HL-60/S4 treated with phorbol 12-myristate 13-acetate at 8.2 ng/mL for 4 days and 3 days (cell line): ENCODE data around the gene ERP44.
"Not testable (repeated sequence)": the region's sequence is repeated elsewhere in the genome, so short reads cannot be mapped to it uniquely, and the experiment has no call there.

Source experiments
- in situ Hi-C: fragments of 300-500 bp; cut with MboI; formaldehyde crosslinking; loops from 2 replicates; pipeline ENCODE4 v1.15.0; 2022; ENCODE audit warnings: low sequenced_read_pairs

The ERP44 gene

DNA sequence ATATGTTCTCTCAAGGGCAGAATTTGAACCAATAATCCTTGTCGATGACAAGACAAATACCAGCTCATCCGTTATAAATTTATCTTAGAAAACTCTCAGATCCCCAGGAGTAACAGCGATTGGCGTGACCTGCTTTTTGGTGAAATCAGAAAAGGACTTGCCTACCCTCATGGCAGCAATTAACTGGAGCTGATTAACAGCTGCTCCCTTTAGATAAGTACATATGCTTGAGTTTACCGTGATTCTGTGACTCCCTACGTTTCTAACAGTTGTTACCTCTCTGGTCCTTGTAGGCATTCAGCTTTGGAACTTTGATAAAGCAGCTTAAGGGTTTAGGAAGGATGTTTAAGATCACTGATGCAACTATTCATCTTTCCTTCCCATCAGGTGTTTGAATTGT is 2.8 kb upstream of the ERP44 start:
- in situ Hi-C loops: no loop called here

DNA sequence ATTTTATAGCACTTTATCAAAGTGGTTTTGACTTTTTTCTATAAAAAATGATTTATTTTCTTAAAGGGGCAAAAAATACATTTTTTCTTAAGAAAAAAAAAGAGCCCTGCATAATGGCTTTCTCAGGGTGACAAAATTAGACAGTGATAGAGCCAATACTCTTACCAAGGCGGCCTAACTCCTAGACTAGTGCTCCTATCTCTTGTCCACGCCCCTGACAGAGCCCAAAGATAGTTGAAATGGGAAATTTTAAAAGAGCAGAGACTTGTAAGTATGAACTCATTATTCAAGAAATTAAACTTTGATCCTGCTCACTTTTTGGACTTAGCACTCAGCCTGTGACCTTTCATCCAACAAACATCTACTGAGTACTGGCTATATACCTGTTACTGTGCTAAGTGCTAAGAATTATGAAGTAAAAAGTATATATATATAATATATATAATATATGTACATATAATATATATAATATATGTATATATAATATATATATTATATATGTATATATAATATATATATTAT is 1.4 kb upstream of the ERP44 start:
- in situ Hi-C loops: no loop called here

DNA sequence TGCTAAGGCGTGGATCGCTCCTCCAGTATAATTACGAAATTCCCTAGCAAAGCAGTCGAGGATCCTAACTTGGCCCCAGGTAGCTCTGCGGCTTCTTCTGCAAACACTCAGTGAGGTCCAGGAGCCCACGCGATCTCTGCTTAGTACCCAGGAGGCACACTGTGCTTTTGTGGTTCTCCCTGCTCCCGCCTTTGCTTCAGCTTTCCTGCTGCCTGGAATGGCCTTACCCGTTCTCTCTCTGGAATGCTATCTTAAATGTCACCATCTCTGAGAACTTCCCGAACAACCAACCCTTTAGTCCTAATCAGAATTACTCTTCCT is 882 bp upstream of the ERP44 start:
- in situ Hi-C loops: no loop called here

DNA sequence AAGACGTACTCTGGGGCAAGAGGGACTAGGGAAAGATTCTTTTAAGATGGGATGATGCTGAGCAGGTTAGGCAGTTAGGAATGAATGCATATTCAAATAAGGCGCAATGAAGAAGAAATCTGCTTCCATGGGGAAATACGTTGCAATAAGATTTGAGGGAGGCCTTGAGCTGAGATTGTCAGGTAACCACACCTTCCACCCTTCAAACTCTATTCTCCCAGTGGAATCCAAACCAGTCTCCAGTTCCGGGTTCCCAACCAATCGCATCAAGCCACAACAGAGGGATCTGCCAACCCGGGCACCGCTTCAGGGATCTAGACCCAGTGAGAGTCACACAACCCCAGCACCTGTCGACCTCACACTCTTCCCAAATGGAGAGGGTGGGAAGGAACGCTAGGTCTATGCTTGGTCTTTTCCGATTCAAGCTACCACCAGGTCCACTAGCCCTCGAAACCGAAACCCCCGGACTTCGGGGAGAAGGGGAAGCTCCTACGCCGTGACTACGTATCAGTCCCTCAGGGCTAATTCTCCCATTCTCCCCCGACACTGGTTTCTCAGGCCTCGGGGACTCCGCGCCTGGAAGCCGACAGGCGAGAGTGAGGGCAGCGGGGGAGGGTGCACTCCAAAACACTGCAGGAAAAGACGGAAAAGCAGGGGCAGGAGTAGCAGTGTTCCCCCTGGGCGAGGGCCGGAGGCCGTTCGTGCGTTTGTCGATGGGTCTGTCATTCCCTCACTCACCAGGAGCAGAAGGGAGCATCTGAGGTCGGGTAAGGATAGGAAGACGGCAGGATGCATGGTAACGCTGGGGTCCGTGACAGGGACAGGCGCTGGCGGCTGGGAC is 534 bp downstream of the ERP44 start:
- in situ Hi-C loops: no loop called here

DNA sequence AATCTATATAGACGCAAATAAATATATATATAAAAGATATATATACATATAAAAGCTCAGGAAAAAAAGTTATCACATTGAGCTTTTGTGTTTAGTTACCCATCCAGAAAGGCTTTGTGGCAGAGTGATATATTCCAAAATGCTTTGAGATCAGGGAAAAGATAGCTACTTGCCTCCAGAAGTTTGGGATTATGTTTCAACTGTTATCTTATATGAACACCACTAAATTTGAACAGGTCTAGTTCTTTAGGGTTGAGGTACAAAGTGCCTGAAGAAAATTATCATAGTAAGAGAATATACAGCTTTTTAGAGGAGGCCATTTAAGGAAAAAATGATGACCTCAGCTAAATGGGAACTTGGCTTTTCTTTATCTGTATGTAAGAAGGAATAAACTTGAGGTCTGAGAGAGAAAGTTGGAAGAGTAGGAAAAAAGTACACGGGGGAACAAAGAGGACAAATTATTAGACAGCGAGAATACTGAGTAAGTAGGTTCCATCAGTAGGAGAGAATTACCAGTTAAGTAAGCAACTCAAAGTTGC is 2.4 kb downstream of the ERP44 start:
- in situ Hi-C loops: no loop called here

DNA sequence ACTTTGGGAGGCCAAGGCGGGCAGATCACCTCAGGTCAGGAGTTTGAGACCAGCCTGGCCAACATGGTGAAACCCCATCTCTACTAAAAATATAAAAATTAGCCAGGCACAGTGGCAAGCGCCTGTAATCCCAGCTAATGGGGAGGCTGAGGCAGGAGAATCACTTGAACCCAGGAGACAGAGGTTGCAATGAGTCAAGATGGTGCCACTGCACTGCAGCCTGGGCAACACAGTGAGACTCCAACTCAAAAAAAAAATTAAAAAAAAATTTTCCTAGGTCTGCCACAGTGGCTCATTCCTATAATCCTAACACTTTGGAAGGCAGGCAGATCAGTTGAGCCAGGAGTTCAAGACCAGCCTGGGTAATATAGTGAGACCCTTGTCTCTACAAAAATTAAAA is 4.4 kb downstream of the ERP44 start:
- in situ Hi-C loops: not testable (repeated sequence)

DNA sequence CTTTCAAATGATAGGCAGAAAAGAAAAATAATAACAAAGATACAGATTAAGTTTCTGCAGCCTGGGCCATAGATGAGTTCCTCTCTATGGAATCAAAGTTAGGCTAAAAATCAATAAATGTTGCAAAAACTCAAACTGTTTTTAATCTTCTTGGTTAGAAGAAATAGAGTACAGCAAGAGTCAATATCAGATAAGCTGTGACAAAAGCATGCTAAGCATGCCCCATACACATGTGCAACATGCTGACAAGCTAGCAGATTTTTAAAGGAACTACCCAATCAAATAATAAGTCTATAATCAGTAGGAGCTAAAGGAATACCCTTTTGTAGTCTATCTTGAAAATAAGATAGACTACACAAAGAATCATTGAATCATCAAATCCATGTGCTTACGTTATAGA is 6.7 kb downstream of the ERP44 start:
- in situ Hi-C loops: no loop called here

DNA sequence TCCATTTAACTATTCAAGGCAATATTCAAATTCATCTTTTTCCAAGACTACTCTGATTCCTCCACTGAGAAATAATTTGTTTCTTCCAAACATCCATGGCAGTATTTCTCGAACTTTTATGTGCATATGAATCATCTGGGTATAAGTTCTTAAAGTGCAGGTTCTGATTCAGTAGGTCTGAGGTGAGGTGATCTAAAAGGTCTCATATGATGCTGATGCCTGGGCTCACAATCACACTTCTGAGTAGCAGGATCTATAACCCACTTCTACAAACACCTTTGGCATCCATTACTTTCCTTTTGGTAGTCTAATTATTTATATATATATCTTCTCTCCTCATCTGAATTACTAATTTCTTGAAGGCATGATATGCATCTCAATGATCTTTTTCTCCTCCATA is 7.2 kb downstream of the ERP44 start:
- in situ Hi-C loops: no loop called here

DNA sequence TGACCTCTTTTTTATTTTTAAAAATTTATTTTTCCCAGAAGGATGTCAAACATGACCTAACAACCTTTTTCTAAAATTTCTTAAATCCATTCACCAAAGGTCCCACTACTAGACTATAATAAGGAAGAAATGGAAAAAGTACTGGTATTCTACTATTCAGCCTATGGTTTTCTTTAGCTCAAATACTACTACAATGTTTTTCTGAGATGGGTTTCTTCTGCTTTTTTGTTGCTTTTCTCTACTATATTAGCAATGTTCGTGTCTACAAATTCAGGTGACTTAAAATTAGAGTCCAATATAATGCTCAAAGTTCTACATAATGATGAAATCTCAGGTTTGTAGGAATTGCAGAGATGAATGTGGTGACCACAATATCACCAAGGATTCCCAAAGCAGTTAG is 7.9 kb downstream of the ERP44 start:
- in situ Hi-C loops: no loop called here

DNA sequence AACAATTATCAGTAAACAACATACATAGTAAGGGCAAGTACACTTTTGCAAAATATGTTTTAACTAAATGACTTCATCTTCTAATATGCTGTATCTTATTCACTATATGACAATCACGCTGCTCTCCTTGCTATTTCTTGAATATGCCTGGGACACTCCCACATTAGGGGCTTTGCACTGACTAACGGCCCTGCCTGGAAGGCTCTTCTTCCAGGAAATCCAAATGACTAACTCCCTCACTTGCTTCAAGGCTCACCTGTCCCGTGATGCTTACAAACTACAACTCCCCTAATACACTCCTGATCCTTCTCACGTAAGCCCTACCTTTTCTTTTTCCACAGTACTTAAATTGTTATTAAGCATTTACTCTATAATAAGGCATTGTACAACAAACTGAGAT is 10.6 kb downstream of the ERP44 start:
- in situ Hi-C loops: no loop called here

DNA sequence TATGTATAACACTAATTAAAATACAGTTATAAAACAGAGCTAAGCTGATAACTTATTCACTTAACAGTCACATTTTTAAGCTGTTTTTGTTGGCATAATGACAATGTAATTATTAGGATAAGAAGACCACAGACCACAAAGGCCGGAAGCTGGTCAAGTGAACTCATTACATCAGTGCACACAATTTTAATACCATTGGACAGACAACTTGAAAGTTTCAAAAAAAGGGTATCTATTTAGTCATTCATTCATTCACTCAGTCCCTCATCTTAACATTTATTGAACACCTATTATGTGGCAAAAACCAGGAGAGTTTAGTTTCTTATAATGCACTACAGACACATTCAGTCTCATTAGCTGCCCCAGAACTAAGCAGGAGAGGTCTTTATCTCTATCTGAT is 11.6 kb downstream of the ERP44 start:
- in situ Hi-C loops: no loop called here

DNA sequence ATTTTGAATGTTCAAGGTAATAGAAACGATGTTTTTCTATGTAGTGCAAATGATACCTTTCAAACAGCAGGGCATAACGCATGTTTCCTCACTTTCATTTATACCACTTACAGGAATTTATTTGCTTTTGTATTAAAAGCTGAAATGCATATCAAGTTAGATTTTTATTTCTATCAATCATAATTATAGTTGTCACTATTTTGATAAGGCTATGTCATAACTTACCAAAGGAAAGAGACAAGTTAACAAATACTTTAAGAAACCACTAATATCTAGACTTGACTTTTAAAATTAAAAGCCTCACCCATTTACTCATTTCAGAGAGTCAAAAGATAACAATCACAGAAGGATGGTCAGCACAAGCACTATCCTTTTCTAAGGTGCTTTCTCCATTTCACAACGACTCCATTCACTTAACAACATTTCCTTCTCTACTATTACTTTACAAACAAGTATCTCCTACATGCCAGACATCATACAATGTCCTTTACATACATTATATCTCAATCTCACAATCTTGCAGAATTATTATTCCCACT is 12.6 kb downstream of the ERP44 start:
- in situ Hi-C loops: no loop called here

DNA sequence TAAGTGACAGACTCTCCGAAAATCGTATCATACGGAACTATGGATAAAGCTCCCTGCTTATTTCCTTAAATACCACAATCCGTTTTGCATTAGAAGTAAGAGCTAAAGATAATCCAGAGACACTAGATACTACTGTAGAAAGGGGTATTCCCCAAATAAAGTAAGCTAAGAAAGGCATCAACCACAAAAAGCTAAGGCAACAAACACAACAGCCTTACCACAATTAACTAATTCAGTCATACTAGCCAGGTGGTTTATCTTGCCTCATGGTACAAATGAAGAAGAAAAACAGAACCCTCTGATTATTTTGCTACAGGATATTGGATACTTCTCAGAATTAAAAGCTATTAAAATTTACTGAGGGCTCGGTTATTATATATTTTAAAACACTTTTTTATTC is 14.1 kb downstream of the ERP44 start:
- in situ Hi-C loops: no loop called here

DNA sequence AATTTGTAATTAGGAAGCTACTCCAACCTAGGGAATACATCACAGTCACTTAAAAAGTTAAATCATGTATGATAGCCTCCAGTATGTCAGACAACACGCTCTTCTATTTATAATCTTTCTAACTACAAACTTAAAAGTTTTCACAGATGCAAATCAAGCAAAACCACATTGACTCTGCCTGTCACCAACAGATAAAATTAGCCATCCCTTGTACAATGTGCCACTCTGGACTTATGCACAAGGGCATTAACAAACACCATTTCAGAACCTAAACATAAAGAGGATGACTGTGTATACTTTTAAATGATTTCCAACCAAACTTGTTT is 14.7 kb downstream of the ERP44 start:
- in situ Hi-C loops: no loop called here

DNA sequence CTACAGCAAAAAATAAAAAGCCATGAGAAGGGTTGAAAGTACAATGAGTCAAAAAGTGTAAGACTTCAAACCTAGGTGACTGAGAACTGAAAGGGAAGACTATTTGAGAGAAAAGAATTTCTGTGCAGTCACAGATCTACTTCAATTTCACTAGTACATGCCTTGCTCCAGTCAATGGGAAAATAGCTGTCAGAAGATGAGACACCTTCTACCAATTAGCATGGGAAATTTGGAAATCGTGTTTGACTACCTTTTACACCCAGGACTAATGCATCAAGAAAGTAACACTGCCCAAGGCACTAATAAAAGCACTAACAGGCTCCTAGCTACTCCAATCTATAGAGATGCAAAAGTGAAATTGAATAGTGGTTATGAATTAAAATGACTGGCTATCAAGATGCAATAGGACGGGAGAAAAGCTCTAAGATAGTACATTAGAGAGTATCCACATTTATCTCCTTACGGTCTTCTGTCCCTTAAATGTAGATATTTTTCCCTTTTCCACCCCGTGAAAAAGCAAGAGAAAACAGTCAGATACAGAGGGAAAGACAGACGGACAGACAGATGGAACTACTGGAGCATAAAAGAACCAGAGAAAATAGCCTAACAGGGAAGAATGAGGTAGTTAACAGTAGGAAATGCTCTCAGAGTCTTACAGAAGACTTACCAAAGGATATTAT is 15.2 kb downstream of the ERP44 start:
- in situ Hi-C loops: no loop called here

DNA sequence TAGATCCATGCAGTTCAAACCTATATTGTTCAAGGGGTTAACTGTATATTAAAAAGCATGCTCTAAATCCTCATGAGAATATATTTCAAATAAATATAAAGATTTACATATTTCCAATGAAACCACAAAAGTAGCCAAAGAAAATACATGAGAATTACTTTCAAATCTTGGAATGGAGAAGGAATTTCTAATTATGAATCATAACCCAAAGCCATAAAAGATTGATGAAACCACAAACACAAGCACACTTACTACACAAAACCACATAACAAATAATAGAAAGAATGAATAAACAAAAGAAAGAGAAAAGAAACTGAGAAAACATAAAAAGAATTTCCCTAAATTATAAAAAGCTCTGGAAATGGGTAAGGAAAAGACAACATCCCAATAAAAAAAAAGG is 16.0 kb downstream of the ERP44 start:
- in situ Hi-C loops: no loop called here

DNA sequence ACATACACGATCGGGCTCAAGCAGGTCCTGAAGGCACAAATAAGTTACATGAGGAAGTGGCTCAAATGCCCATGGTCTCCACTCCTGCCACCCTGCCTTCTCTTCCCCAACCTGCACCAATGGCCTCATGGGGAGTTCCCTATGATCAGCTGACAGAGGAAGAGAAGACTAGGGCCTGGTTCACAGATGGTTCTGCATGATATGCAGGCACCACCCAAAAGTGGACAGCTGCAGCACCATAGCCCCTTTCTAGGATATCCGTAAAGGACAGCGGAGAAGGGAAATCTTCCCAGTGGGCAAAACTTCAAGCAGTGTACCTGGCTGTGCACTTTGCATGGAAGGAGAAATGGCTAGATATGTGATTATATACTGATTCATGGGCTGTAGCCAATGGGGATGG is 22.5 kb downstream of the ERP44 start:
- in situ Hi-C loops: not testable (repeated sequence)

DNA sequence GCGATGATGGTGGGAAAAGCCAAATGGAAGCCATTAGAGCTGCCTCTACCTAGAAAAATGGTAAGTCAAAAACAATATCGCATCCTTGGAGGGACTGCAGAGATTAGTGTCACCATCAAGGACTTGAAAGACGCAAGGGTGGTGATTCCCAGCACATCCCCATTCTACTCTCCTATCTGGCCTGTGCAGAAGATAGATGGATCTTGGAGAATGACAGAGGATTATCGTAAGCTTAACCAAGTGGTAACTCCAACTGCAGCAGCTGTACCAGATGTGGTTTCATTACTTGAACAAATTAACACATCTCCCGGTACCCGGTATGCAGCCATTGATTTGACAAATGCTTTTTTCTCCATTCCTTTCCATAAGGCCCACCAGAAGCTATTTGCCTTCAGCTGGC is 23.8 kb downstream of the ERP44 start:
- in situ Hi-C loops: no loop called here

DNA sequence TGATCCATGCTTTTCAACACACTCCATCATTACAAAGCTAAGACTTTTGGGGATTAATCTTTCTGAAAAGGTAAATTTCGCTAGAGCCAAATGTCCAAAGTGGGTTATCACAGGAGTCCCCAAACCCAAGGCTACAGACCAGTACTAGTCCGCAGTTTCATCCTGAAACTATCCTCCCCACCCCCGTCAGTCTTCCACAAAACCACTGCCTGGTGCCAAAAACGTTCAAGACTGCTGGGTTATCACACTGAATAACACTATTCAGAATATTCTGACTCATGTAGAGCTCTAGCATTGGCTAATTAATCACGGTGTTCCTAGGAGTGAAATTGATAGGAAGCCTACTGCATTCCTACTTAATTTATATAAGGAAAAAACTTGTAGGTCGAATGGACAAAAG is 24.7 kb downstream of the ERP44 start:
- in situ Hi-C loops: no loop called here

DNA sequence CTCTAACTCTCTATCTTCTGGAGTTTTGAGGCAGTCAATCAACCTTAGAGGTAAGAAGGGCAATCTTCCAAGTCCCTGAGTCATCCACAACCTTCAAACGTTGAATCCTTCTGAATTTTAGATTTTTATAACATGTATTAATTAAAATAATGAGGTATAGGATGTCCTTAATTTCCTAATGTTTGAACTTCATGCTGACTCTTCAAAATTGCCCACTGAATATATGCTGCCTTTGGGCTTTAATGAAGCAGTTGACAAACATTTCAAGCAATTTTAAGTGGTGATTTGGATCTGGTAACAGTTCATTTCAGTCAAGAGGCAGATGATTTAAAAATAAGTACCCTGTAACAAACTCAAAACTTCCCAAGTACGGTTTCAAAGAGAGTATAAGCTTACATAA is 26.0 kb downstream of the ERP44 start:
- in situ Hi-C loops: no loop called here

DNA sequence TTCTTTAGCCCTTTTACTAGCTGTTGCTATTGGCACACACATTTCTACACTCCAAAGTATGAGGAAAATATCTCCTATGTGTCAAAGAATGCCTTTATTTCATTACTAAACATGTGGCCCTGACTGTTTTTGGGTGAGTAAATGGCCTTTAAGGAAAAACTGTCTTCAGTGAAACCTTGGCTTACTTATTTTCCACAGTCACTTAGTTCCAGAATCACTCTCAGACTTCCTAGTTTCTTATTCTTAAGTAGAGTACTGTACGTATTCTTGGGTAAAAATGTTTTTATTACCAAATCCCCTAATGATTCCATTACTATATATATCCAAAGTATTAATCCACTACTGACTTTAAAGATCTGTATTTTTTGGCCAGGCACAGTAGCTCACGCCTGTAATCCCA is 27.5 kb downstream of the ERP44 start:
- in situ Hi-C loops: no loop called here
